ENCODE data around the gene ELL2. TPM values are rescaled to one million over a fixed set of nuclear protein-coding genes. Genes with fewer than 3 reads are reported as not detected.

ELL2 gene
- polyA plus RNA-seq, 1 donor from 2014 or later, result 1.4 TPM

DNA sequence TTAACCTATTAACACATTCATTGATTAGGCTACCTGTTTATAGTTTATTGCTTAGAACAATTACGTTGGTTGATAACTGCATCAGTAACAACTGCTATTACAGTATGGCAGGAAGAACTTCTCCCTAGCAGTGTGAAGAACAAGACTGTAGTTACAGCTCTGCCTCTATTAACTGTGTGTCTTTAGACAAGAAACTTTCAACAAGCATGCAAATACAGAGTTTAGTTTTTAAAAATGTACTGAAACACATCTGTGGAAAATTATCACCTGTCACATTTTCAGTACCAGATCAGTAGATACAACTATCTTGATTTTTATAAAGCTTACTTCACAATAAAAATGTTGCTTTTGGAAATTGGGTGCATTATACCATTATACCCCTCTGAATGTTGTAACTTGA lies 22.2 kb downstream of the ELL2 start:
- no peaks in the 10 kb centered on the region for H3K9me2 ChIP-seq (ENCODE audit: insufficient read depth, low read length)
- H3K9me3 ChIP-seq (ENCODE audit: low read length), result no peaks in the 10 kb centered on the region
- no peak overlapping the region for H3K27ac ChIP-seq (ENCODE audit: low read length)
- H4K20me1 ChIP-seq (ENCODE audit: insufficient read depth), result no peaks in the 10 kb centered on the region
- H2AFZ ChIP-seq (ENCODE audit: low read depth, low read length), result no peak overlapping the region
- no peak overlapping the region for H3K4me3 ChIP-seq (ENCODE audit: low read length)
- H3K9ac ChIP-seq (ENCODE audit: low read length), result no peak overlapping the region
- H3K4me2 ChIP-seq (ENCODE audit: low read length), result no peak overlapping the region
- TF ChIP-seq REST (IDR thresholded peaks at IDR 0.05; ENCODE audit: borderline replicate concordance) (no peak), POLR2AphosphoS5 (IDR thresholded peaks at IDR 0.05) (no peak), EZH2 (IDR thresholded peaks at IDR 0.05; ENCODE audit: borderline replicate concordance, insufficient read depth, low read length, poor library complexity, severe bottlenecking) (no peak), RAD21 (conservative IDR thresholded peaks at IDR 0.05) (no peak), SMC3 (conservative IDR thresholded peaks at IDR 0.05; ENCODE audit: poor library complexity) (no peak), TAF1 (IDR thresholded peaks at IDR 0.05; ENCODE audit: low read depth) (no peak), EP300 (conservative IDR thresholded peaks at IDR 0.05; ENCODE audit: poor library complexity, severe bottlenecking) (no peak), MXI1 (conservative IDR thresholded peaks at IDR 0.05; ENCODE audit: poor library complexity, severe bottlenecking) (no peak)
- TF ChIP-seq, protein P1, sequence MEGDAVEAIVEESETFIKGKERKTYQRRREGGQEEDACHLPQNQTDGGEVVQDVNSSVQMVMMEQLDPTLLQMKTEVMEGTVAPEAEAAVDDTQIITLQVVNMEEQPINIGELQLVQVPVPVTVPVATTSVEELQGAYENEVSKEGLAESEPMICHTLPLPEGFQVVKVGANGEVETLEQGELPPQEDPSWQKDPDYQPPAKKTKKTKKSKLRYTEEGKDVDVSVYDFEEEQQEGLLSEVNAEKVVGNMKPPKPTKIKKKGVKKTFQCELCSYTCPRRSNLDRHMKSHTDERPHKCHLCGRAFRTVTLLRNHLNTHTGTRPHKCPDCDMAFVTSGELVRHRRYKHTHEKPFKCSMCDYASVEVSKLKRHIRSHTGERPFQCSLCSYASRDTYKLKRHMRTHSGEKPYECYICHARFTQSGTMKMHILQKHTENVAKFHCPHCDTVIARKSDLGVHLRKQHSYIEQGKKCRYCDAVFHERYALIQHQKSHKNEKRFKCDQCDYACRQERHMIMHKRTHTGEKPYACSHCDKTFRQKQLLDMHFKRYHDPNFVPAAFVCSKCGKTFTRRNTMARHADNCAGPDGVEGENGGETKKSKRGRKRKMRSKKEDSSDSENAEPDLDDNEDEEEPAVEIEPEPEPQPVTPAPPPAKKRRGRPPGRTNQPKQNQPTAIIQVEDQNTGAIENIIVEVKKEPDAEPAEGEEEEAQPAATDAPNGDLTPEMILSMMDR (IDR thresholded peaks at IDR 0.05; ENCODE audit: poor library complexity, severe bottlenecking), result no peak
- H3K36me3 ChIP-seq (ENCODE audit: insufficient read depth, low read length), result no peaks in the 10 kb centered on the region
- H3F3A ChIP-seq (ENCODE audit: insufficient read depth, low read length, poor library complexity, severe bottlenecking), result no peaks in the 10 kb centered on the region
- no peaks in the 10 kb centered on the region for H3K79me2 ChIP-seq (replicated peaks; ENCODE audit: insufficient read depth, low read length)
- H3K27me3 ChIP-seq (ENCODE audit: insufficient read depth, low read depth, low read length), result no peaks in the 10 kb centered on the region

- TF ChIP-seq, protein P1 (IDR thresholded peaks at IDR 0.05; ENCODE audit: poor library complexity, severe bottlenecking), result no peak
- TF ChIP-seq RAD21 (conservative IDR thresholded peaks at IDR 0.05) (no peak), REST (IDR thresholded peaks at IDR 0.05; ENCODE audit: borderline replicate concordance) (no peak), SMC3 (conservative IDR thresholded peaks at IDR 0.05; ENCODE audit: poor library complexity) (no peak), EP300 (conservative IDR thresholded peaks at IDR 0.05; ENCODE audit: poor library complexity, severe bottlenecking) (no peak), TAF1 (IDR thresholded peaks at IDR 0.05; ENCODE audit: low read depth) (no peak)
- no peak overlapping the region for H3K4me2 ChIP-seq (ENCODE audit: low read length)
- H3K9me3 ChIP-seq (ENCODE audit: low read length), result no peaks in the 10 kb centered on the region
- H3K79me2 ChIP-seq (replicated peaks; ENCODE audit: insufficient read depth, low read length), result no peaks in the 10 kb centered on the region
- H3K36me3 ChIP-seq (ENCODE audit: insufficient read depth, low read length), result no peaks in the 10 kb centered on the region
- H3K9me2 ChIP-seq (ENCODE audit: insufficient read depth, low read length), result no peaks in the 10 kb centered on the region
- no peak overlapping the region for H3K4me3 ChIP-seq (ENCODE audit: low read length)
- H3K27ac ChIP-seq (ENCODE audit: low read length), result no peak overlapping the region
- H3K27me3 ChIP-seq (ENCODE audit: insufficient read depth, low read depth, low read length), result no peaks in the 10 kb centered on the region
- no peak overlapping the region for H3K9ac ChIP-seq (ENCODE audit: low read length)
- H3F3A ChIP-seq (ENCODE audit: insufficient read depth, low read length, poor library complexity, severe bottlenecking), result no peaks in the 10 kb centered on the region
- H4K20me1 ChIP-seq (ENCODE audit: insufficient read depth), result no peaks in the 10 kb centered on the region
- H2AFZ ChIP-seq (ENCODE audit: low read depth, low read length), result no peak overlapping the region
These were observed 22.9 kb downstream of the ELL2 start for GRCh38 chr5:95938766-95939165.

Data from neural cell (in vitro differentiated cells).